Thymus (tissue), 11 donors: ENCODE results near the gene KLK2. TPM values are rescaled to one million over a fixed set of nuclear protein-coding genes. Genes with fewer than 3 reads are reported as not detected.

ENCODE experiments used
- DNase-seq, 9 donors: peaks; one replicate each; pipeline ENCODE4 v3.0.0-alpha.2; 2013; ENCODE audit warnings: low spot score in 9 of 9, low read depth in 6 of 9, missing footprints in 1 of 9
- H3K27ac ChIP-seq, 2 donors: one replicate each; pipeline ENCODE4 v1.5.1; 2013; ENCODE audit warnings: control low read depth in 1 of 2, low read depth in 1 of 2, low read length in 1 of 2, mild to moderate bottlenecking in 1 of 2, moderate library complexity in 1 of 2
- H3K27me3 ChIP-seq, 2 donors: one replicate each; pipeline ENCODE4 v1.5.1; 2013; ENCODE audit warnings: low read length in 1 of 2; ENCODE audit not compliant: control insufficient read depth in 2 of 2, insufficient read depth in 1 of 2
- H3K36me3 ChIP-seq, 2 donors: one replicate each; pipeline ENCODE4 v1.5.1; 2013; ENCODE audit warnings: low read length in 1 of 2, mild to moderate bottlenecking in 1 of 2, moderate library complexity in 1 of 2; ENCODE audit not compliant: control insufficient read depth in 2 of 2, insufficient read depth in 2 of 2
- H3K4me1 ChIP-seq, 2 donors: one replicate each; pipeline ENCODE4 v1.5.1; 2013; ENCODE audit warnings: low read length in 2 of 2; ENCODE audit not compliant: control insufficient read depth in 2 of 2, insufficient read depth in 2 of 2
- H3K4me3 ChIP-seq, 2 donors: one replicate each; pipeline ENCODE4 v1.5.1; 2013; ENCODE audit warnings: low read length in 2 of 2, control low read depth in 1 of 2, mild to moderate bottlenecking in 1 of 2
- H3K9me3 ChIP-seq, 2 donors: one replicate each; pipeline ENCODE4 v1.5.1; 2013; ENCODE audit warnings: low read length in 1 of 2, mild to moderate bottlenecking in 1 of 2; ENCODE audit not compliant: control insufficient read depth in 2 of 2, insufficient read depth in 1 of 2
- WGBS: extraction: QIAGEN DNeasy Blood & Tissue Kit; methylation state at CpG from one replicate; pipeline ENCODE4 v1.1.7; 2013; 5-methylcytosine and 5-hydroxymethylcytosine counted together
- polyA plus RNA-seq: library from polyadenylated mRNA; stranded (reverse); fragments of 200-250 nt; gene quantifications from one replicate; pipeline ENCODE4 v1.2.3, GENCODE V29; 2013
- total RNA-seq: library from RNA; stranded (reverse); fragments of 120-200 nt; gene quantifications from one replicate; pipeline ENCODE4 v1.2.4, GENCODE V29; 2013
- donor health status: healthy.

KLK2 gene
- total and polyA plus RNA-seq, 2 donors: under 0.01 to 0.50 TPM

GRCh38 chr19:50925734-50926133 is 52.5 kb downstream of the KLK2 start:
- Histone ChIP-seq H3K4me3 (no peak overlapping the region), H3K27me3 (peaks cover 2 to 9% of the 10 kb centered on the region in 2 donors), H3K4me1 (peaks cover 0 to 2% of the 10 kb centered on the region in 2 donors), H3K9me3 (no peaks in the 10 kb centered on the region), H3K27ac (no peak overlapping the region), H3K36me3 (no peaks in the 10 kb centered on the region)
- WGBS: 96% methylated on average over 2 of the region's 2 CpGs
- no peak for DNase-seq

GRCh38 chr19:50926144-50926543 is 52.9 kb downstream of the KLK2 start:
- Histone ChIP-seq H3K4me3 (no peak overlapping the region), H3K27ac (no peak overlapping the region), H3K4me1 (peaks cover 0 to 2% of the 10 kb centered on the region in 2 donors), H3K27me3 (peaks cover 2 to 9% of the 10 kb centered on the region in 2 donors), H3K9me3 (no peaks in the 10 kb centered on the region), H3K36me3 (no peaks in the 10 kb centered on the region)
- WGBS: 85% methylated on average over 11 of the region's 11 CpGs
- DNase-seq: no peak

GRCh38 chr19:50928831-50929230 is 55.6 kb downstream of the KLK2 start:
- no peaks in the 10 kb centered on the region for H3K36me3 ChIP-seq
- peaks cover 0 to 4% of the 10 kb centered on the region in 2 donors for H3K27me3 ChIP-seq
- no peaks in the 10 kb centered on the region for H3K9me3 ChIP-seq
- H3K4me1 ChIP-seq: no peaks in the 10 kb centered on the region
- H3K4me3 ChIP-seq: no peak overlapping the region
- DNase-seq: no peak
- H3K27ac ChIP-seq: no peak overlapping the region
- WGBS: 86% methylated on average over 5 of the region's 5 CpGs

Other genes starting within 250 kb of the KLK2 start
- 0.09 TPM for gene SYT3, start 233.6 kb upstream of the KLK2 start, total RNA-seq
- gene SYT3, start 233.6 kb upstream of the KLK2 start, polyA plus RNA-seq: 0.02 TPM
- gene C19orf81, start 224.0 kb upstream of the KLK2 start, total RNA-seq: 0.61 TPM
- not detected for gene C19orf81, start 224.0 kb upstream of the KLK2 start, polyA plus RNA-seq
- 1.8 TPM for gene SHANK1, start 153.6 kb upstream of the KLK2 start, total RNA-seq
- 0.39 TPM for gene SHANK1, start 153.6 kb upstream of the KLK2 start, polyA plus RNA-seq
- 10.7 TPM for gene CLEC11A, start 150.1 kb upstream of the KLK2 start, total RNA-seq
- gene CLEC11A, start 150.1 kb upstream of the KLK2 start, polyA plus RNA-seq: 10.5 TPM
- not detected for gene GPR32, start 103.0 kb upstream of the KLK2 start, total RNA-seq
- 0.07 TPM for gene GPR32, start 103.0 kb upstream of the KLK2 start, polyA plus RNA-seq
- gene ACP4, start 83.0 kb upstream of the KLK2 start, total RNA-seq: not detected
- not detected for gene ACP4, start 83.0 kb upstream of the KLK2 start, polyA plus RNA-seq
- 0.14 TPM for gene KLK1, start 49.7 kb upstream of the KLK2 start, total RNA-seq
- gene KLK1, start 49.7 kb upstream of the KLK2 start, polyA plus RNA-seq: 1.6 TPM
- not detected for gene KLK15, start 39.9 kb upstream of the KLK2 start, total RNA-seq
- 0.11 TPM for gene KLK15, start 39.9 kb upstream of the KLK2 start, polyA plus RNA-seq
- gene KLK3, start 18.5 kb upstream of the KLK2 start, total RNA-seq: 0.19 TPM
- 0.96 TPM for gene KLK3, start 18.5 kb upstream of the KLK2 start, polyA plus RNA-seq
- gene KLK4, start 38.0 kb downstream of the KLK2 start, total RNA-seq: not detected
- gene KLK4, start 38.0 kb downstream of the KLK2 start, polyA plus RNA-seq: 0.39 TPM
- gene KLK5, start 79.6 kb downstream of the KLK2 start, total RNA-seq: 0.28 TPM
- 1.9 TPM for gene KLK5, start 79.6 kb downstream of the KLK2 start, polyA plus RNA-seq
- 0.24 TPM for gene KLK6, start 96.2 kb downstream of the KLK2 start, total RNA-seq
- 7.0 TPM for gene KLK6, start 96.2 kb downstream of the KLK2 start, polyA plus RNA-seq
- gene KLK7, start 110.5 kb downstream of the KLK2 start, total RNA-seq: 0.52 TPM
- 5.0 TPM for gene KLK7, start 110.5 kb downstream of the KLK2 start, polyA plus RNA-seq
- 2.2 TPM for gene KLK8, start 128.2 kb downstream of the KLK2 start, total RNA-seq
- 11.0 TPM for gene KLK8, start 128.2 kb downstream of the KLK2 start, polyA plus RNA-seq
- 0.42 TPM for gene KLK10, start 146.3 kb downstream of the KLK2 start, total RNA-seq
- gene KLK10, start 146.3 kb downstream of the KLK2 start, polyA plus RNA-seq: 7.2 TPM
- gene KLK11, start 153.2 kb downstream of the KLK2 start, total RNA-seq: 1.9 TPM
- gene KLK11, start 153.2 kb downstream of the KLK2 start, polyA plus RNA-seq: 17.2 TPM
- 0.61 TPM for gene KLK12, start 161.6 kb downstream of the KLK2 start, total RNA-seq
- gene KLK12, start 161.6 kb downstream of the KLK2 start, polyA plus RNA-seq: 3.0 TPM
- gene KLK13, start 191.7 kb downstream of the KLK2 start, total RNA-seq: 0.19 TPM
- gene KLK13, start 191.7 kb downstream of the KLK2 start, polyA plus RNA-seq: 0.89 TPM
- gene KLK14, start 209.4 kb downstream of the KLK2 start, total RNA-seq: 0.09 TPM
- gene KLK14, start 209.4 kb downstream of the KLK2 start, polyA plus RNA-seq: 1.2 TPM
- 5.7 TPM for gene CTU1, start 235.0 kb downstream of the KLK2 start, total RNA-seq
- gene CTU1, start 235.0 kb downstream of the KLK2 start, polyA plus RNA-seq: 2.9 TPM